ACHN (cell line): ENCODE results near the gene MED13.

Source experiments
- DNase-seq: peaks from one replicate; pipeline ENCODE4 v3.0.0-alpha.2; 2015
- in situ Hi-C: cut with HindIII; loops from 2 replicates; pipeline ENCODE4 v1.10.0; 2017; ENCODE audit warnings: low sequenced_read_pairs, low pct_ligation_motif_present, low pct_unique_long_range_greater_than_20kb

MED13 gene

GRCh38 chr17:62065611-62066468 is 762 bp upstream of the MED13 start:
- in situ Hi-C loops = no loop called here
- DNase-seq = peak; percentile 99

- in situ Hi-C loops = no loop called here
- DNase-seq = peak; percentile 60
Measured at GRCh38 chr17:62064029-62064790, 868 bp downstream of the MED13 start.

GRCh38 chr17:62062944-62063343 is 2.1 kb downstream of the MED13 start:
- no peak for DNase-seq
- in situ Hi-C loops = no loop called here

- no peak for DNase-seq
- in situ Hi-C loops = no loop called here
Measured at GRCh38 chr17:62062302-62062701, 2.8 kb downstream of the MED13 start.

- in situ Hi-C loops = no loop called here
Measured at GRCh38 chr17:62059414-62059813, 5.7 kb downstream of the MED13 start.

GRCh38 chr17:62058611-62059010 is 6.5 kb downstream of the MED13 start:
- in situ Hi-C loops = no loop called here
- DNase-seq = no peak

More at GRCh38 chr17:62059414-62059813, 5.7 kb downstream of the MED13 start:
- no peak for DNase-seq

GRCh38 chr17:62057696-62058095 is 7.4 kb downstream of the MED13 start:
- in situ Hi-C loops = no loop called here
- DNase-seq = no peak

GRCh38 chr17:62052765-62053338 is 12.2 kb downstream of the MED13 start:
- in situ Hi-C loops = no loop called here
- DNase-seq = peak; percentile 13

GRCh38 chr17:62051053-62051452 is 14.0 kb downstream of the MED13 start:
- no peak for DNase-seq
- in situ Hi-C loops = no loop called here

GRCh38 chr17:62049299-62049698 is 15.8 kb downstream of the MED13 start:
- in situ Hi-C loops = no loop called here
- DNase-seq = no peak

- in situ Hi-C loops = no loop called here
Measured at GRCh38 chr17:62048262-62048661, 16.8 kb downstream of the MED13 start.

GRCh38 chr17:62045517-62045916 is 19.6 kb downstream of the MED13 start:
- DNase-seq = no peak
- in situ Hi-C loops = no loop called here

More at GRCh38 chr17:62048262-62048661, 16.8 kb downstream of the MED13 start:
- DNase-seq = no peak

- in situ Hi-C loops = no loop called here
- no peak for DNase-seq
Measured at GRCh38 chr17:62045109-62045508, 20.0 kb downstream of the MED13 start.

- DNase-seq = no peak
- in situ Hi-C loops = no loop called here
Measured at GRCh38 chr17:62043602-62044001, 21.5 kb downstream of the MED13 start.

- no peak for DNase-seq
- in situ Hi-C loops = no loop called here
Measured at GRCh38 chr17:62043140-62043539, 21.9 kb downstream of the MED13 start.

GRCh38 chr17:62038248-62038647 is 26.8 kb downstream of the MED13 start:
- in situ Hi-C loops = no loop called here
- no peak for DNase-seq

GRCh38 chr17:62033317-62033716 is 31.8 kb downstream of the MED13 start:
- in situ Hi-C loops = no loop called here

GRCh38 chr17:62032480-62032879 is 32.6 kb downstream of the MED13 start:
- in situ Hi-C loops = no loop called here
- DNase-seq = no peak

More at GRCh38 chr17:62033317-62033716, 31.8 kb downstream of the MED13 start:
- DNase-seq = no peak

- DNase-seq = no peak
- in situ Hi-C loops = no loop called here
Measured at GRCh38 chr17:62030264-62030663, 34.8 kb downstream of the MED13 start.
